ENCODE results near the gene TRNAU1AP.
A peak's percentile ranks its signal among the peaks of the same experiment; 100 is the strongest.
"Not testable (repeated sequence)": the region's sequence is repeated elsewhere in the genome, so short reads cannot be mapped to it uniquely, and the experiment has no call there.

TRNAU1AP gene

GRCh38 chr1:28565040-28565439, 12.2 kb downstream of the TRNAU1AP start:
- Histone ChIP-seq H3K4me1 (ENCODE audit: control insufficient read depth, insufficient read depth, low read length) (no peaks in the 10 kb centered on the region), H3K36me3 (ENCODE audit: control insufficient read depth, insufficient read depth, low read length) (peaks cover 6% of the 10 kb centered on the region), H3K27me3 (ENCODE audit: control insufficient read depth, insufficient read depth, low read length) (no peaks in the 10 kb centered on the region), H3K4me3 (ENCODE audit: low read length) (no peak overlapping the region), H3K9ac (ENCODE audit: low read length) (no peak overlapping the region), H3K9me3 (ENCODE audit: control insufficient read depth, low read length) (no peaks in the 10 kb centered on the region)

GRCh38 chr1:28565726-28566125, 12.8 kb downstream of the TRNAU1AP start:
- Histone ChIP-seq H3K36me3 (ENCODE audit: control insufficient read depth, insufficient read depth, low read length) (peaks cover 6% of the 10 kb centered on the region), H3K9me3 (ENCODE audit: control insufficient read depth, low read length) (no peaks in the 10 kb centered on the region), H3K27me3 (ENCODE audit: control insufficient read depth, insufficient read depth, low read length) (no peaks in the 10 kb centered on the region), H3K4me1 (ENCODE audit: control insufficient read depth, insufficient read depth, low read length) (no peaks in the 10 kb centered on the region), H3K9ac (ENCODE audit: low read length) (no peak overlapping the region), H3K4me3 (ENCODE audit: low read length) (no peak overlapping the region)

- Histone ChIP-seq H3K4me3 (ENCODE audit: low read length) (no peak overlapping the region), H3K9ac (ENCODE audit: low read length) (no peak overlapping the region), H3K27me3 (ENCODE audit: control insufficient read depth, insufficient read depth, low read length) (no peaks in the 10 kb centered on the region), H3K4me1 (ENCODE audit: control insufficient read depth, insufficient read depth, low read length) (no peaks in the 10 kb centered on the region), H3K36me3 (ENCODE audit: control insufficient read depth, insufficient read depth, low read length) (peaks cover 6% of the 10 kb centered on the region), H3K9me3 (ENCODE audit: control insufficient read depth, low read length) (no peaks in the 10 kb centered on the region)
Observed at GRCh38 chr1:28566931-28567330, 14.0 kb downstream of the TRNAU1AP start.

GRCh38 chr1:28571911-28572310, 19.0 kb downstream of the TRNAU1AP start:
- H3K9ac ChIP-seq (ENCODE audit: low read length), result no peak overlapping the region
- H3K4me3 ChIP-seq (ENCODE audit: low read length), result no peak overlapping the region
- H3K9me3 ChIP-seq (ENCODE audit: control insufficient read depth, low read length), result no peaks in the 10 kb centered on the region
- no peaks in the 10 kb centered on the region for H3K36me3 ChIP-seq (ENCODE audit: control insufficient read depth, insufficient read depth, low read length)
- no peaks in the 10 kb centered on the region for H3K27me3 ChIP-seq (ENCODE audit: control insufficient read depth, insufficient read depth, low read length)
- no peaks in the 10 kb centered on the region for H3K4me1 ChIP-seq (ENCODE audit: control insufficient read depth, insufficient read depth, low read length)

GRCh38 chr1:28572891-28573290, 20.0 kb downstream of the TRNAU1AP start:
- H3K9me3 ChIP-seq (ENCODE audit: control insufficient read depth, low read length); H3K36me3 ChIP-seq (ENCODE audit: control insufficient read depth, insufficient read depth, low read length); H3K27me3 ChIP-seq (ENCODE audit: control insufficient read depth, insufficient read depth, low read length); H3K9ac ChIP-seq (ENCODE audit: low read length); H3K4me1 ChIP-seq (ENCODE audit: control insufficient read depth, insufficient read depth, low read length); H3K4me3 ChIP-seq (ENCODE audit: low read length): not testable (repeated sequence)

- Histone ChIP-seq H3K4me1 (ENCODE audit: control insufficient read depth, insufficient read depth, low read length) (no peaks in the 10 kb centered on the region), H3K36me3 (ENCODE audit: control insufficient read depth, insufficient read depth, low read length) (no peaks in the 10 kb centered on the region), H3K9ac (ENCODE audit: low read length) (no peak overlapping the region), H3K27me3 (ENCODE audit: control insufficient read depth, insufficient read depth, low read length) (no peaks in the 10 kb centered on the region), H3K9me3 (ENCODE audit: control insufficient read depth, low read length) (no peaks in the 10 kb centered on the region), H3K4me3 (ENCODE audit: low read length) (no peak overlapping the region)
Observed at GRCh38 chr1:28573564-28573963, 20.7 kb downstream of the TRNAU1AP start.

- Histone ChIP-seq H3K9me3 (ENCODE audit: control insufficient read depth, low read length) (no peaks in the 10 kb centered on the region), H3K36me3 (ENCODE audit: control insufficient read depth, insufficient read depth, low read length) (no peaks in the 10 kb centered on the region), H3K27me3 (ENCODE audit: control insufficient read depth, insufficient read depth, low read length) (no peaks in the 10 kb centered on the region), H3K9ac (ENCODE audit: low read length) (no peak overlapping the region), H3K4me1 (ENCODE audit: control insufficient read depth, insufficient read depth, low read length) (peaks cover 15% of the 10 kb centered on the region), H3K4me3 (ENCODE audit: low read length) (no peak overlapping the region)
Observed at GRCh38 chr1:28577052-28577678, 24.3 kb downstream of the TRNAU1AP start.

GRCh38 chr1:28577738-28578536, 25.1 kb downstream of the TRNAU1AP start:
- Histone ChIP-seq H3K9me3 (ENCODE audit: control insufficient read depth, low read length) (no peaks in the 10 kb centered on the region), H3K4me1 (ENCODE audit: control insufficient read depth, insufficient read depth, low read length) (peaks cover 15% of the 10 kb centered on the region), H3K4me3 (ENCODE audit: low read length) (no peak overlapping the region), H3K27me3 (ENCODE audit: control insufficient read depth, insufficient read depth, low read length) (no peaks in the 10 kb centered on the region), H3K9ac (ENCODE audit: low read length) (no peak overlapping the region), H3K36me3 (ENCODE audit: control insufficient read depth, insufficient read depth, low read length) (no peaks in the 10 kb centered on the region)

- H3K9me3 ChIP-seq (ENCODE audit: control insufficient read depth, low read length), result no peaks in the 10 kb centered on the region
- H3K9ac ChIP-seq (ENCODE audit: low read length), result no peak overlapping the region
- H3K36me3 ChIP-seq (ENCODE audit: control insufficient read depth, insufficient read depth, low read length), result no peaks in the 10 kb centered on the region
- H3K4me3 ChIP-seq (ENCODE audit: low read length), result no peak overlapping the region
- H3K4me1 ChIP-seq (ENCODE audit: control insufficient read depth, insufficient read depth, low read length), result peaks cover 15% of the 10 kb centered on the region
- H3K27me3 ChIP-seq (ENCODE audit: control insufficient read depth, insufficient read depth, low read length), result no peaks in the 10 kb centered on the region
Observed at GRCh38 chr1:28578696-28579218, 25.9 kb downstream of the TRNAU1AP start.

- H3K9ac ChIP-seq (ENCODE audit: low read length), result peak overlapping the region; percentile 49
Observed at GRCh38 chr1:28579401-28579800, 26.5 kb downstream of the TRNAU1AP start.

GRCh38 chr1:28580722-28581530, 28.0 kb downstream of the TRNAU1AP start:
- Histone ChIP-seq H3K36me3 (ENCODE audit: control insufficient read depth, insufficient read depth, low read length) (no peaks in the 10 kb centered on the region), H3K4me3 (ENCODE audit: low read length) (peak overlapping the region; percentile 87), H3K9ac (ENCODE audit: low read length) (peak overlapping the region; percentile 89), H3K9me3 (ENCODE audit: control insufficient read depth, low read length) (no peaks in the 10 kb centered on the region), H3K27me3 (ENCODE audit: control insufficient read depth, insufficient read depth, low read length) (no peaks in the 10 kb centered on the region), H3K4me1 (ENCODE audit: control insufficient read depth, insufficient read depth, low read length) (peaks cover 15% of the 10 kb centered on the region)

More at GRCh38 chr1:28579401-28579800, 26.5 kb downstream of the TRNAU1AP start:
- Histone ChIP-seq H3K27me3 (ENCODE audit: control insufficient read depth, insufficient read depth, low read length) (no peaks in the 10 kb centered on the region), H3K36me3 (ENCODE audit: control insufficient read depth, insufficient read depth, low read length) (no peaks in the 10 kb centered on the region), H3K4me3 (ENCODE audit: low read length) (no peak overlapping the region), H3K9me3 (ENCODE audit: control insufficient read depth, low read length) (no peaks in the 10 kb centered on the region), H3K4me1 (ENCODE audit: control insufficient read depth, insufficient read depth, low read length) (peaks cover 15% of the 10 kb centered on the region)
